SIG-M5 treated with dmso at 0.1 percent for 504 hours (cell line): Measurements from ENCODE around the gene ACBD4.

ENCODE experiments used
- DNase-seq: peaks from one replicate; lab custom pipeline; 2025; ENCODE audit not compliant: unreplicated experiment; lab: John Stamatoyannopoulos, UW

Gene ACBD4

GRCh38 chr17:45104497-45104896 is 31.0 kb upstream of the ACBD4 start:
- no peak for DNase-seq

GRCh38 chr17:45104907-45105624 is 30.4 kb upstream of the ACBD4 start:
- DNase-seq = no peak

- DNase-seq = no peak
Observed at GRCh38 chr17:45106096-45106495, 29.4 kb upstream of the ACBD4 start.

- DNase-seq = no peak
Observed at GRCh38 chr17:45106582-45106981, 28.9 kb upstream of the ACBD4 start.

GRCh38 chr17:45107293-45108010 is 28.0 kb upstream of the ACBD4 start:
- DNase-seq = no peak

- DNase-seq = no peak
Observed at GRCh38 chr17:45108051-45108450, 27.4 kb upstream of the ACBD4 start.

- DNase-seq = no peak
Observed at GRCh38 chr17:45108595-45109521, 26.6 kb upstream of the ACBD4 start.

GRCh38 chr17:45110676-45111611 is 24.5 kb upstream of the ACBD4 start:
- no peak for DNase-seq

GRCh38 chr17:45111850-45112249 is 23.6 kb upstream of the ACBD4 start:
- DNase-seq = no peak

- DNase-seq = no peak
Observed at GRCh38 chr17:45112559-45113423, 22.7 kb upstream of the ACBD4 start.

GRCh38 chr17:45113424-45113754 is 22.1 kb upstream of the ACBD4 start:
- no peak for DNase-seq

- no peak for DNase-seq
Observed at GRCh38 chr17:45114117-45114932, 21.2 kb upstream of the ACBD4 start.

GRCh38 chr17:45115015-45115625 is 20.4 kb upstream of the ACBD4 start:
- no peak for DNase-seq

GRCh38 chr17:45115871-45116270 is 19.6 kb upstream of the ACBD4 start:
- no peak for DNase-seq

GRCh38 chr17:45116434-45117016 is 19.0 kb upstream of the ACBD4 start:
- no peak for DNase-seq

GRCh38 chr17:45117334-45117733 is 18.2 kb upstream of the ACBD4 start:
- no peak for DNase-seq

GRCh38 chr17:45117848-45118646 is 17.4 kb upstream of the ACBD4 start:
- DNase-seq = no peak
